Liver (tissue), 3 donors: ENCODE measurements around the gene EEFSEC.

Source experiments
- CTCF ChIP-seq: fragments of 150-350 bp; IDR thresholded peaks from 2 replicates; pipeline ENCODE4 v1.5.1; 2017; ENCODE audit warnings: improper control_type of control experiment, low read depth, low read length; ENCODE audit not compliant: missing input control
- GABPA ChIP-seq, 2 donors: IDR thresholded peaks in 1 of 2; conservative IDR thresholded peaks in 1 of 2; 2 replicates each; pipeline ENCODE4 v1.6.1; 2016; ENCODE audit warnings: antibody characterized with exemption in 2 of 2, mild to moderate bottlenecking in 1 of 2, moderate library complexity in 1 of 2
- RAD21 ChIP-seq, 2 donors: IDR thresholded peaks; 2 replicates each; pipeline ENCODE4 v1.6.1; 2016; ENCODE audit warnings: antibody characterized with exemption in 2 of 2, mild to moderate bottlenecking in 2 of 2
- REST ChIP-seq: IDR thresholded peaks from 2 replicates; pipeline ENCODE4 v1.6.1; 2016; ENCODE audit warnings: antibody characterized with exemption, mild to moderate bottlenecking
- TAF1 ChIP-seq: conservative IDR thresholded peaks from 2 replicates; pipeline ENCODE4 v1.6.1; 2016; ENCODE audit warnings: antibody characterized with exemption, mild to moderate bottlenecking
- TF ChIP-seq, protein P1 (sequence below): IDR thresholded peaks from 2 replicates; pipeline ENCODE4 v1.6.1; 2016; ENCODE audit warnings: antibody characterized with exemption
- TF ChIP-seq, protein P2 (sequence below): IDR thresholded peaks from 2 replicates; pipeline ENCODE4 v1.6.1; 2016; ENCODE audit warnings: antibody characterized with exemption
- TF ChIP-seq, protein P3 (sequence below): IDR thresholded peaks from 2 replicates; pipeline ENCODE4 v1.6.1; 2016; ENCODE audit warnings: antibody characterized with exemption
- donor health status: healthy.
- donor health status: healthy.

GRCh38 chr3:128334086-128334645, 180.9 kb downstream of the EEFSEC start:
- TF ChIP-seq CTCF: no peak
- TF ChIP-seq RAD21 (IDR thresholded peaks at IDR 0.05): no peak
- no peak for TF ChIP-seq REST
- TF ChIP-seq TAF1: no peak
- TF ChIP-seq, protein P1, sequence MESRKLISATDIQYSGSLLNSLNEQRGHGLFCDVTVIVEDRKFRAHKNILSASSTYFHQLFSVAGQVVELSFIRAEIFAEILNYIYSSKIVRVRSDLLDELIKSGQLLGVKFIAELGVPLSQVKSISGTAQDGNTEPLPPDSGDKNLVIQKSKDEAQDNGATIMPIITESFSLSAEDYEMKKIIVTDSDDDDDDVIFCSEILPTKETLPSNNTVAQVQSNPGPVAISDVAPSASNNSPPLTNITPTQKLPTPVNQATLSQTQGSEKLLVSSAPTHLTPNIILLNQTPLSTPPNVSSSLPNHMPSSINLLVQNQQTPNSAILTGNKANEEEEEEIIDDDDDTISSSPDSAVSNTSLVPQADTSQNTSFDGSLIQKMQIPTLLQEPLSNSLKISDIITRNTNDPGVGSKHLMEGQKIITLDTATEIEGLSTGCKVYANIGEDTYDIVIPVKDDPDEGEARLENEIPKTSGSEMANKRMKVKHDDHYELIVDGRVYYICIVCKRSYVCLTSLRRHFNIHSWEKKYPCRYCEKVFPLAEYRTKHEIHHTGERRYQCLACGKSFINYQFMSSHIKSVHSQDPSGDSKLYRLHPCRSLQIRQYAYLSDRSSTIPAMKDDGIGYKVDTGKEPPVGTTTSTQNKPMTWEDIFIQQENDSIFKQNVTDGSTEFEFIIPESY: no peak
- TF ChIP-seq GABPA (IDR thresholded peaks at IDR 0.05 in 1 of 2, conservative IDR thresholded peaks at IDR 0.05 in 1 of 2): no peak
- TF ChIP-seq, protein P2, sequence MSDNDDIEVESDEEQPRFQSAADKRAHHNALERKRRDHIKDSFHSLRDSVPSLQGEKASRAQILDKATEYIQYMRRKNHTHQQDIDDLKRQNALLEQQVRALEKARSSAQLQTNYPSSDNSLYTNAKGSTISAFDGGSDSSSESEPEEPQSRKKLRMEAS: no peak
- TF ChIP-seq, protein P3, sequence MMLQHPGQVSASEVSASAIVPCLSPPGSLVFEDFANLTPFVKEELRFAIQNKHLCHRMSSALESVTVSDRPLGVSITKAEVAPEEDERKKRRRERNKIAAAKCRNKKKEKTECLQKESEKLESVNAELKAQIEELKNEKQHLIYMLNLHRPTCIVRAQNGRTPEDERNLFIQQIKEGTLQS: no peak
